Activated CD8-positive, alpha-beta memory T cell treated with anti-CD3 and anti-CD28 coated beads for 4 hours (primary cell): ENCODE results near the gene TXNRD1.
"Not testable (repeated sequence)": the region's sequence is repeated elsewhere in the genome, so short reads cannot be mapped to it uniquely, and the experiment has no call there.

Source experiments
- DNase-seq, 2 donors: peaks; one replicate each; pipeline ENCODE4 v3.0.0-alpha.2; 2020; ENCODE audit warnings: low read depth in 2 of 2

Gene TXNRD1

GRCh38 chr12:104372061-104372720 lies 156.6 kb downstream of the TXNRD1 start:
- DNase-seq, result no peak

DNA sequence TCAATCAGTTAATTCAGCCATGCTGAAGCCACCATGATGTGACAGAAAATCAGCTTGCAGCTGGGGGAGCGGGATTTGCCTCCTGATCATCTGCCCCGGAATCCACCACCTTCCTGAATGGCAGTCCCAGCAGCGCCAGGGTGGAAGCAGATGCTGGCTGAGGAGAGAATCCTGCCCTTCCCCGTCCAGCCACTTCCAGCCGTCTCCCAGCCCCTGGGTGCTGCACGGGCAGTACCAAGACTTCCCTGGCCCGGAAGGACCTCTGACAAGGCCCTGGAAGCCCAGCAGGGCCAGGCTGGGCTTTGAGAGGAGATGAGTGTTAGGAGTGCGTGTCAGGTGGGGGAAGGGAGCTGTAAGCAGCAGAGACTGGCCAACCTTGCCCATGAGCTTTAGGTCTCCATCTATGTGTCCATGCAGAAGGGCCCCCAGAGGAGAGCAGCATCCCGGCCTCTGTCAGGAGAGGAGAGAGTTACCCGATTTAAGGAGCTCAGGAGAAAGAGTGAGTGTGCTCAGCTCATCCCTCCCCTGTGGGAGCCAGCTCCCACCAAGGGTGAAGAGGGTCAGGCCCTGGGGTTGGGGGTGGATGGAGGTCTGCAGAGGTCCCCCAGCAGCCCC lies 157.2 kb downstream of the TXNRD1 start:
- DNase-seq, result no peak

- no peak for DNase-seq
Measured at GRCh38 chr12:104374071-104374470, 158.5 kb downstream of the TXNRD1 start.

DNA sequence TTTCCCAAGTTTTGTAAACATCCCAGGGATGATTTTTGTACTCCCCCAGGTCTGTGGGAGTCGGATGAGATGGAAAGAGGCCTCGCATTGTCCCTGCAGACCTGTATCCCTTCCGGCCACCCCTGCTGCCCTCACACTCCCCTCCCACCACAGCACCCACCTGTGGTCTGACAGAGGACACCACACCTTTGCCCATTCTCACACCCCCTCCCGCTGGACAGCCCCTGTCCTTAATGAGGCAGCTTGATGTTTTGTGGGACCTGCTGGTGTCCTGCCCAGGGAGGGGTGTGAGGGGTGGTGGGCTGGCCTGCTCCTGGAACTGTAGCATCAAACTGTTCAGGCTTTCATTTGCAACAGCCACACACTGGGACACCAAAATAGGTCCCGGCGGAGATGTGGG lies 159.2 kb downstream of the TXNRD1 start:
- no peak for DNase-seq

DNA sequence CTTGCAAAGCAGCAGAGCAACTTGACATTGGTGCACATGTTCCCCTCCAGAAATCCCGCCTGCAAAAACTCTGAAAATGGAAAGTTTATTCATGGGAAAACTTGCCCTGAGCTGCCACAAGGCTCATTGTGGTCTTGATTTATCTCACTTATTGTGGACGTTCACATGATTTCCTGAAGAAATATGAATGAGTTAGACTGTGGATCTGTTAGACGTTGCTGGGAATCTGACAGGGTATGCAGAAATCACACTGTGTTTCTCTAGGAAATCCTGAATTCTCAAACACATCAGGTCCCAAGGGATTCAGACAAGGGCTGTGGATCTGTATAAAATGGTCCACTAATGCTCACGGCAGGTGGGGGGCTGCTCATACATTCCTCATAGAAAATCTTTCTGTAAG lies 160.2 kb downstream of the TXNRD1 start:
- no peak for DNase-seq

DNA sequence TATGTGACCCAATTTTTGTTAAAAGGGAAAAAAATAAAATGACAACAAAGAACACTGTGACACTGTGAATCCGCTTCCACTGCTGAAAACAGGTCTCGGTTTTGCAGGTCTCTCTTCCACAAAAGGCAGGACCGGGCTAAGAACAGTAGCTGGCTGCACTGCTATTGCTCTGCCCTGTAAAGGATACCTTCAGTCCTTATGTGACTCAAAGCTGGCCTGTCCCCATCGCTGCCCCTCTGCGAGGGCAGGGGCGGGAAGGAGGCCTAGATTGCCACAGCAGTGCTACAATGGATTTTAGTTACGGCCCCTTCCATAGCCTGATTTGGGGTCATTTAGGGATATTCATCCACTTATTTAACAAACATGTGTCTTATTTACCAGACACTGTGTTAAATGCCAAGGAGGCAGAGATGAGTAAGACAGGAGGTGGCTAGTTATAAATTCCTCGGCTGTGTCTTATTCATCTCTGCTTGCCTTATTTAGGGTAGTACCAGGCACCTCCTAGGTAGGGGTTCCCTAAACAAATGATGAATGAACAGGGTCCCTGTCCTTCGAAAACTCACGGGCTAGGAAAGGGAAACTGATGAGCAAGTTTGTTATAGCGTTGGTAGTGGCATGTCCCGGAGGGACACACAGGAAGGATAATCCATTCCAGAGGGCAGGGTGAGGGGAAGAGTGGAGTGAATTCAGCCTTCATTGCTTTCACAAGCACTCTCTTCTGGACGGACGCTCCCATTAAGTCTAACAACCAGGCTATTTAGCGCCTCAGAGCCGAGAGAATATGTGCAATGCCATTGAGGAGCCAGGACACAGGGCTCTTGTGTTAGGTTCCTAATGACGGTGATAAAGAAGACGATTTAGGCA lies 161.3 kb downstream of the TXNRD1 start:
- no peak for DNase-seq

- no peak for DNase-seq
Measured at GRCh38 chr12:104377514-104377812, 161.9 kb downstream of the TXNRD1 start.

GRCh38 chr12:104378427-104378826 lies 162.8 kb downstream of the TXNRD1 start:
- no peak for DNase-seq

DNA sequence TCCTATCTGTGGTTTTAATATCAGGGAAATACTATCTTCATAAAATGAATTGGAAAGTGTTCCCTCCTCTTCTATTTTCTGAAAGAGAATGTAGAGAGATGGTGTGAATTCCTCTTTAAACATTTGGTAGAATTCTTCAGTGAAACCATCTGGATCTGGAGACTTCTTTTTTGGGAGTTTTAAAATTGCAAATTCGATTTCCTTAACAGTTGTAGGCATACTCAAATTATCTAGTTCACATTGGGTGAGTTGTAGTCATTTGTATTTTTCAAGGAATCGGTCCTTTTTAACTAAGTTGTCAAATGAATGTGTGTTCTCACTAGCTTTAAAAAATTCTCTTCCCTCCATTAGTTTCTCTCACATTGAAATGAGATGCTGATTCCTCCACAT lies 165.8 kb downstream of the TXNRD1 start:
- DNase-seq, result no peak

- peak; percentile 68 to 69 for DNase-seq
Measured at GRCh38 chr12:104381731-104382480, 166.3 kb downstream of the TXNRD1 start.

- no peak for DNase-seq
Measured at GRCh38 chr12:104384141-104384880, 168.7 kb downstream of the TXNRD1 start.

- no peak for DNase-seq
Measured at GRCh38 chr12:104385510-104385909, 169.9 kb downstream of the TXNRD1 start.

DNA sequence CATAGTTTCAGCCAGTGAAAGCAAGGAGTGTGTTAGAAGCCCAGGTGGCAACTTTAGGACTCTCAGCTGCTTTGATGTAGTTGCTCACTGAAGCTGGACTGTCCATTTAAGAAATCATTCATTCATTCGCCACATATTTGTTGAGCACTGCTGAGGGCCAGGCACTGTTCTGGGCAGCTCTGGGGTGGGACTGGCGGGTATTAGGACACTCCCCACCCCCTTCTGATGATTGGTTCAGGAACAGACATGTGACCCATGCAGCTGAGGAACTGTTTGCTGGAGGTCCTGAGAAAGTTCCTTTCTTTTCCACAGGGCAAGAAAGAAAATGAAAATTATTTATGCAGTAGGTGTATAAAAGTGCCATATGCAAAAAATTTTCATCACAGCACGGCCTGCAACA lies 170.9 kb downstream of the TXNRD1 start:
- DNase-seq, result no peak

DNA sequence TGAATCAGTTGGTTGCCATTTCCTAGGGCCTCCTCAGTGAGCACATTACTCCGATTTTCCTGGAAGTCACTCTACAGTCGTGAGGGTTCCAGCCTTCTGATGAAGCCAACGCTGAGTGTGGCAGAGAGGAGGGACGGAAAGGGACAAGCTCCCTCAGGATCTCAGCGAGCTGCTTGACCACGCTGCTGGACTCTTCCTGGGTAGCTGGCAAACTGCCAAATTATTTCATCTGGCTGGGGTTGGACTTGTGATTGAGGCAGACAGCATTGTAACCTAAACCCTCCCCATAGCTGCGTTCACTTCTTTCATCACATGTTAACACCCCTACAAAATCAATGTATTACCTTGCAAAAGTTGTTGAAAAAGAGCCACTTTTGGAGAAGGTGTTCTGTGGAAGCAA lies 171.6 kb downstream of the TXNRD1 start:
- no peak for DNase-seq

- DNase-seq, result not testable (repeated sequence)
Measured at GRCh38 chr12:104394086-104394485, 178.5 kb downstream of the TXNRD1 start.
